Measurements from ENCODE around the gene PDGFRA. TPM values are rescaled to one million over a fixed set of nuclear protein-coding genes. Genes with fewer than 3 reads are reported as not detected.

PDGFRA gene
- total RNA-seq, 3 donors from 2014 or later: 31.6 to 110 (median 60.6) TPM

DNA sequence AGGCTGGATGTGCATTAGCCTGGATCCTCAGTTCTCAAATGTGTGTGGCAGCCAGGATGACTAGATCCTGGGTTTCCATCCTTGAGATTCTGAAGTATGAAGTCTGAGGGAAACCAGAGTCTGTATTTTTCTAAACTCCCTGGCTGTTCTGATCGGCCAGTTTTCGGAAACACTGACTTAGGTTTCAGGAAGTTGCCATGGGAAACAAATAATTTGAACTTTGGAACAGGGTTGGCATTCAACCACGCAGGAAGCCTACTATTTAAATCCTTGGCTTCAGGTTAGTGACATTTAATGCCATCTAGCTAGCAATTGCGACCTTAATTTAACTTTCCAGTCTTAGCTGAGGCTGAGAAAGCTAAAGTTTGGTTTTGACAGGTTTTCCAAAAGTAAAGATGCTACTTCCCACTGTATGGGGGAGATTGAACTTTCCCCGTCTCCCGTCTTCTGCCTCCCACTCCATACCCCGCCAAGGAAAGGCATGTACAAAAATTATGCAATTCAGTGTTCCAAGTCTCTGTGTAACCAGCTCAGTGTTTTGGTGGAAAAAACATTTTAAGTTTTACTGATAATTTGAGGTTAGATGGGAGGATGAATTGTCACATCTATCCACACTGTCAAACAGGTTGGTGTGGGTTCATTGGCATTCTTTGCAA, 67.6 kb downstream of the PDGFRA start:
- Histone ChIP-seq H3K36me3 (ENCODE audit: low read depth) (no peaks in the 10 kb centered on the region), H3K9me3 (no peaks in the 10 kb centered on the region), H3K4me1 (ENCODE audit: low read depth) (no peaks in the 10 kb centered on the region), H3K4me3 (no peak overlapping the region)
- ATAC-seq: no peak
- TF ChIP-seq CTCF (IDR thresholded peaks at IDR 0.05): no peak
- intact Hi-C loops (cut with DNase I, micrococcal nuclease): no loop called here
- no peak for DNase-seq

DNA sequence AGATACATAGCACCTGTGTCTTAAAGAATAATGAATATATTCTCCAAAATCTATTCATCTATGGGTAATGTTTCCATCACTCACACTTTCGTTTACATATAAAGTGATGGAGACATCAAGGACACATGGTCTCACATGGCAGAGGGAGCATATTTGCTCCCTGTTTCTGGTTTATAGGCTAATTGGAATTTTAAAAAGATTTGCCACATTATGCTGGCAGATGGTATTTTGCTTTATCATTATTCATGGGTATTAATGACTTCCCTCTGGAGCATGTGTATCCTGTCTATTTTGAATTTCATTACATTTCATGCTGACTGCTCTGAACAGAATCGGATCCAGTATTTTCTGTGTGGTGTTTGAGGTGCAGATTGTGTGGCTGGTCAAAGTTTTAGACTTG, 79.0 kb downstream of the PDGFRA start:
- Histone ChIP-seq H3K4me3 (no peak overlapping the region), H3K4me1 (ENCODE audit: low read depth) (no peaks in the 10 kb centered on the region), H3K9me3 (no peaks in the 10 kb centered on the region), H3K36me3 (ENCODE audit: low read depth) (no peaks in the 10 kb centered on the region)
- no peak for TF ChIP-seq CTCF (IDR thresholded peaks at IDR 0.05)
- ATAC-seq (no peak), DNase-seq (no peak)
- intact Hi-C loops (cut with DNase I, micrococcal nuclease): no loop called here

GRCh38 chr4:54315561-54316538, 86.8 kb downstream of the PDGFRA start:
- intact Hi-C loops (cut with DNase I, micrococcal nuclease): no loop called here

GRCh38 chr4:54317690-54318089, 88.6 kb downstream of the PDGFRA start:
- DNase-seq (no peak), ATAC-seq (no peak)
- no peak for TF ChIP-seq CTCF (IDR thresholded peaks at IDR 0.05)
- no peaks in the 10 kb centered on the region for H3K36me3 ChIP-seq (ENCODE audit: low read depth)
- intact Hi-C loops (cut with DNase I, micrococcal nuclease): no loop called here
- no peaks in the 10 kb centered on the region for H3K4me1 ChIP-seq (ENCODE audit: low read depth)
- H3K4me3 ChIP-seq: no peak overlapping the region
- H3K9me3 ChIP-seq: no peaks in the 10 kb centered on the region

More at GRCh38 chr4:54315561-54316538, 86.8 kb downstream of the PDGFRA start:
- H3K4me1 ChIP-seq (ENCODE audit: low read depth): no peaks in the 10 kb centered on the region
- H3K4me3 ChIP-seq: no peak overlapping the region
- no peaks in the 10 kb centered on the region for H3K36me3 ChIP-seq (ENCODE audit: low read depth)
- DNase-seq (peak in 1 of 3 donors; percentile 18), ATAC-seq (no peak)
- no peak for TF ChIP-seq CTCF (IDR thresholded peaks at IDR 0.05)
- no peaks in the 10 kb centered on the region for H3K9me3 ChIP-seq

- H3K36me3 ChIP-seq (ENCODE audit: low read depth): no peaks in the 10 kb centered on the region
- no peak overlapping the region for H3K4me3 ChIP-seq
- peak in 1 of 3 donors; percentile 17 for DNase-seq
- ATAC-seq: peak; percentile 51
- TF ChIP-seq CTCF (IDR thresholded peaks at IDR 0.05): peak; percentile 61
- H3K4me1 ChIP-seq (ENCODE audit: low read depth): no peaks in the 10 kb centered on the region
- intact Hi-C loops (cut with DNase I, micrococcal nuclease): no loop called here
- H3K9me3 ChIP-seq: no peaks in the 10 kb centered on the region
Measured at GRCh38 chr4:54318904-54319303, 89.8 kb downstream of the PDGFRA start.

All from mucosa of descending colon (tissue), 3 donors.